GM21529 (cell line): ENCODE measurements around the gene WRNIP1.
"Not testable (repeated sequence)": the region's sequence is repeated elsewhere in the genome, so short reads cannot be mapped to it uniquely, and the experiment has no call there.

Source experiments
- ATAC-seq: cut with Tn5 transposase; IDR thresholded peaks from one replicate; pipeline ENCODE4 v1.9.1; 2021; ENCODE audit not compliant: unreplicated experiment

WRNIP1 gene

GRCh38 chr6:2760882-2761842 is 4.0 kb upstream of the WRNIP1 start:
- no peak for ATAC-seq

GRCh38 chr6:2762868-2763267 is 2.3 kb upstream of the WRNIP1 start:
- not testable (repeated sequence) for ATAC-seq

DNA sequence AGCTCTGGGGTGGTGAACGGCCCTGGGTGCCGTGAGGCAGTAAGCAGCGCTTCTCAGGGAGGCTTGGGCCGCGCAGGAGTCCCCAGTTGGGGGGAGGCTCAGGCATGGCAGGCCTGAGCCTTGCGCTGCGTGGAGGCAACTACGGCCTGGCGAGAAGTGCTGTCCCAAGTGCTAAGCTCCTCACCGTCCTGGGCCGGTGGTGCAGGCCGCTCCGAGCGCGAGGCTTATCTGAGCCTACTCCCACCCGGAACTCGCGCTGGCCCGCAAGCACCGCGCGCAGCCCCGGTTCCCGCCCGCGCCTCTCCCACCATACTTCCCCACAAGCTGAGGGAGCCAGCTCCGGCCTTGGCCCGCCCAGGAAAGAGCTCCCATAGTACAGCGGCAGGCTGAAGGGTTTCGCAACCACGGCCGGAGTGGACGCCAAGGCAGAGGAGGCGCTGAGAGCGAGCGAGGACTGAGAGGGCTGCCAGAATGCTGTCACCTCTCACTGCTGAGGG is 1.8 kb upstream of the WRNIP1 start:
- no peak for ATAC-seq

GRCh38 chr6:2763876-2764540 is 1.2 kb upstream of the WRNIP1 start:
- ATAC-seq, result no peak

GRCh38 chr6:2764610-2765165 is 505 bp upstream of the WRNIP1 start:
- peak; percentile 59 for ATAC-seq

DNA sequence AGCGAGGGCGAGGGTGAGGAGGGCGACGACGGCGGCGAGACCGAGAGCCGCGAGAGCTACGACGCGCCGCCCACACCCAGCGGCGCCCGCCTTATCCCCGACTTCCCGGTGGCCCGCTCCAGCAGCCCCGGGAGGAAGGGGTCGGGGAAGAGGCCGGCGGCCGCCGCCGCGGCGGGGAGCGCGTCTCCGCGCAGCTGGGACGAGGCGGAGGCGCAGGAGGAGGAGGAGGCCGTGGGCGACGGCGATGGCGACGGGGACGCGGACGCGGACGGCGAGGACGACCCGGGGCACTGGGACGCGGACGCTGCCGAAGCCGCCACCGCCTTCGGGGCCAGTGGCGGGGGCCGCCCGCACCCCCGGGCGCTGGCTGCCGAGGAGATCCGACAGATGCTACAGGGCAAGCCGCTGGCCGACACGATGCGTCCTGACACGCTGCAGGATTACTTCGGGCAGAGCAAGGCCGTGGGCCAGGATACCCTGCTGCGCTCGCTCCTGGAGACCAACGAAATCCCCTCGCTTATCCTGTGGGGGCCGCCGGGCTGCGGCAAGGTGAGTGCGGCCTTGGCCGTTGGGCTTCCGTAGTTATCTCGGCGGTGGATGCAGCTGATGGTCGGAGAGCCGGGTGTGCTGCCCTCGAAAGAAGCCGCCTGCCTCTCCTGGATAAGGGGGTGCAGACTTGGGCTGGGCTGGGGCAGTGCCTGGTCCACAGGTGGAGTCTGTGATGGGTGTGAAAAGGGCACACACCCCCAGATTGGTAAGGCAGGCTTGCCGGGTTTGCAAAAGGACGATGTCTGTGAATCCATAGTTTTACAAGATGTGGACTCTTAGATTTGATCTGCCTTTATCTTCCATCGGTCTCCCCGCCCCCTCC is 938 bp downstream of the WRNIP1 start:
- peak; percentile 28 for ATAC-seq

- no peak for ATAC-seq
These were observed 1.8 kb downstream of the WRNIP1 start for GRCh38 chr6:2766767-2767656.

- ATAC-seq, result no peak
These were observed 2.7 kb downstream of the WRNIP1 start for GRCh38 chr6:2767657-2768524.

DNA sequence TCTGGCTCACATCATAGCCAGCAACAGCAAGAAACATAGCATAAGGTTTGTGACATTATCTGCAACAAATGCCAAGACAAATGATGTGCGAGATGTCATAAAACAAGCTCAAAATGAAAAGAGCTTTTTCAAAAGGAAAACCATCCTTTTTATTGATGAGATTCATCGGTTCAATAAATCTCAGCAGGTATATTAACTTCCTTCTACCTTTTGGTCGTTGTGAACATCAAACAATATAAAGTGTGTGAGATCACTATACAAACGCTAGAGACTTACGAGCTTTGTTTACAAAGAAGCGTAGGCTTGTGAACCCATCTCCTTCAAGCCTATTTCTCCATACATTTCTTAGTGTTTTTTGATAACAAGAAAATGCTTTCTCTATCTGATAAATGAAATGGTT is 3.5 kb downstream of the WRNIP1 start:
- ATAC-seq, result no peak

DNA sequence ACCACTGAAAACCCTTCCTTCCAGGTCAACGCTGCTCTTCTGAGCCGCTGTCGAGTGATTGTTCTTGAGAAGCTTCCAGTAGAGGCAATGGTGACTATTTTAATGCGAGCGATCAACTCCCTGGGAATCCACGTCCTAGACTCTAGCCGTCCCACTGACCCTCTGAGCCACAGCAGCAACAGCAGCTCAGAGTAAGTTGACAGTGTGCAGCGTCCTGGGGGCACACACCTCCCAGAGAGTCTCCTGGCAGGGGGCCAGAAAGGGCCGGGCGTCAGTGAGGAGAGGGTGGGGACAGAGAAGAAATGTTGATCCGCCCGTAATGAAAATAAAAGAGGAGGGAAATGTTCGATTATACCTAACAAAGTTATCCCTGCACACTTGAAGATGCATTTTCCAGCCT is 5.0 kb downstream of the WRNIP1 start:
- ATAC-seq, result no peak

DNA sequence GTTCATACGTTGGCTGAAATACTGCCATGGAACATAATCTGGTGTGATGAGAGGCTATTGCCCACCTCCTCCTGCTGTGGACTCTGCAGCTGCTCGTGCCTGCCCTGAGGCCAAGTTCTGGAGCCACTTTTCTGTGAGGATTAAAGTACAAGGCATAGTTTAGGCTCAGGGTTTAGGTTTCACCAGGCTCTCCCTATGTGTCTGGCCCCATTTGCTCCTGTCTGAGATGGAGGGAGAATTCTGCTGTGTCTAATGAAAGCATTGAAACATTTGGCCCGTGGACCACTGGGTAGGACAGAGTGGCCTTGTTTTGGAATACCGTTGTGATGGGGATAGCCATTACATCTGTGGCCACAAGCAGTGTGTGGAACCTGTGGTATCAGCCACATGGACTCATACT is 5.9 kb downstream of the WRNIP1 start:
- ATAC-seq, result no peak

- no peak for ATAC-seq
These were observed 7.6 kb downstream of the WRNIP1 start for GRCh38 chr6:2772840-2773239.

DNA sequence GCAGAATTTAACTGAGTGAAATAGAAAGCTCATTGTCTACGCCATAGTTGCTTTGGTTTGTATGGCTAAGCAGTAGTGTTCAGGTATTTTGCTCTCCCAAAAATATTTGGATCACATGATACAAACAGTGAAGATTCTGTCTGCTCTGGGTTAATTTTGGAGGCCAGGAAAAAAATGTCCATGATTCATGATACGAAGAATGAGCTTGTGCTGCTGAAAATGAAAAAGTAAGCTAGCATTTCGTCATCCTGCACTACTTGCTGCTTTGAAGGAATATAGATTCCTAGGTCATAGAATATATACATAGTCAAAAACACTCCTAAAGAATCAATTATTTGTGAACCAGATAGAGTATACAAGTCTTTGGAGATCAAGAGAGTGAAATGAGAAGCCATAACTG is 8.3 kb downstream of the WRNIP1 start:
- no peak for ATAC-seq

DNA sequence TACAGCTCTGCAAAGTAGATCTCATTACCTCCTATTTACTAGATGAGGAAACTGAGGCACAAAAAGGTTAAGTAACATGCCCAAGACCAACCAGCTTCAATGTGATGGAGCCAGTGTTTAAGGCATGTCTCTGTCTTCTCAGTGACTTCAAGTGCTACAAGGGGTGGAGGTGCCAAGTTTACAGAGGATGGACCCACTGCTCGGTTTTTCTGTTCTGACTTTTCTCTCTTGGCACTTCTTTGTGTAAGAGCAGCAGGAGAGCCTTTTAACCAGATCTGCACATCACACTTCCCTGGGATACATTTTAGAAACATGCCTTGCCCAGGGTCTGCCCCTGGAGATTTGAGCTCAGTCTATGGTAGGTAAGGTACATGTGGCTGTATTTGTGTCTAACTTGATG is 9.8 kb downstream of the WRNIP1 start:
- no peak for ATAC-seq

DNA sequence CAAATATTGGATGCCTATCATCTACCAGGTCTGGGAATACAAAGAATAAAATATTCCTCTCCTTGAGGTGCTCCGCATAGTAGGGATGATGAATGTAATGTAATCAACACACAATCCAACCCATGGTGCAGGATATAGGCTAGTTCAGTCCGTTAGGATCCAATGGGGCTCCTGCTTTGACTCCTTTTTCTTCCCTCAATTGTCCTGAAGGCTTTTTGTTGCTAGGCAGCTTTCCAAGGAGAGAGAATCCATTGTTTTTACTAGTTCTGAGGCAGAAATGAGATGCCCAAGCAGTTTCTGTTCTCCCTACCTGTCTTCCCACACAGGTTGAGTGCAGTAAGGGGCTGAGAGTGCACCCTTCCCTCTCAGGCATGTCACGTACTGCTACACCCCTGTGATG is 12.1 kb downstream of the WRNIP1 start:
- ATAC-seq, result no peak

DNA sequence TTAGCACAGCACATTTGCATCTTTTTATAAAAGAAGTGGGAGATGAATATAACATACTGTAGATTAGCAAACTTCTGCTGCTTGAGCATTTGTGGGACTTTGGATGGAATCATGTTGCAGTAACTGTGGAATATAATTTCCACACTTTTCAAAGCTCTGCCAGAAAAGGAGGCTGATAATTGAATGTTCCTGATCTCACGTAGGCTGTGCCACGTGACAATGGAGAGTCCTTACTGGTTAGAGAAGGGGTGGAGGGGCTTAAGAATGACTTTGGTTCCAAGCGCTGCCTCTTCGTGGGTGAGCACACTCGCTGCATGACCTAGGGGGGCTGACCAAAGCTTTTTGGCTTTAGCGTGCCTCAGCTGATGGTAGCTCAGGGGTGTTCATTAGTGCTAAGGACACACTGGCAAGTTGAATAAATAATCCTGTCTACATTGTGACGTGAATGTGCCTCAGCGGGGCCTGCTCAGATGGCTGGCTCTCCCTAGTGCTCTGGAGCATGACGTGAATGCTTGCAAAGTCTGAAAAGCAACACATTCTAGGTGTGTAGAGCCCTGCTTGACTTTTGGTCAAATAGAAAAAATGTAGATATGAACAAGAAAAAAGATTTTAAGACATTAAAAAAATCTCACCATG is 15.0 kb downstream of the WRNIP1 start:
- ATAC-seq, result no peak

DNA sequence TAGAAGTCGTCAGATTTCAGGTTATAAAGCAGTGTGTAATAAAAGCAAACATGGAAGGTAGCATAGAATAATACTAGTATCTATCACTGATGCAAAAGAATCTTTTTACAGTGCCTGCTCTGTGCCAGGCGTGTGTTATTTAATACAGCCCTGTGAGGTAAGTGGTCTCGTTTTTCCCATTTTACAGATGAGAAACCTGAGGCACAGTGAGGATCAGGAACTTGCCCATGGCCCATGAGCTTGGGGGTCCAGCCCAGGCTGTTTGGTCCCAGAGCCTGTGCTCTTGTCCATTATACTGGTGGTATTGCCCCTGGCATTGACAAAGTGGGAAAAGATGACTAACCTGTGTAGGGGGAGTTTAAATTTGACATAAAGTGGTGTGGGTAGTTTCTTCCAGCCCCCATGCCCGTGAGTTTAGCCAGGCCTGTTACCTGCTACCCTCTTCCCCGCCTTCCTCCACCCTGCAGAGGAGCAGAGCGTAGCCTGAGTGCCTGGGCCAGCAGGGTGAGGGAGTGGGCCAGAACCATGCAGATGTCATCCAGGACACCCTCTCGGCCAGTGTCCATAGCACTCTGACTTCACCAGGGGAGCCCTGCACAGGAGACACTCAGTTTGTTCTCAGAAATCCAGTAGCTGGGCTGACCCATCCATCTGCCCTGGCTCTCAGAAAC is 16.6 kb downstream of the WRNIP1 start:
- no peak for ATAC-seq

GRCh38 chr6:2782356-2782708 is 17.1 kb downstream of the WRNIP1 start:
- ATAC-seq, result no peak
